ENCODE data around the gene ACBD4. TPM values are rescaled to one million over a fixed set of nuclear protein-coding genes. Genes with fewer than 3 reads are reported as not detected.

ACBD4 gene
- total RNA-seq, 1 donor from 2014 or later: 5.6 TPM

DNA sequence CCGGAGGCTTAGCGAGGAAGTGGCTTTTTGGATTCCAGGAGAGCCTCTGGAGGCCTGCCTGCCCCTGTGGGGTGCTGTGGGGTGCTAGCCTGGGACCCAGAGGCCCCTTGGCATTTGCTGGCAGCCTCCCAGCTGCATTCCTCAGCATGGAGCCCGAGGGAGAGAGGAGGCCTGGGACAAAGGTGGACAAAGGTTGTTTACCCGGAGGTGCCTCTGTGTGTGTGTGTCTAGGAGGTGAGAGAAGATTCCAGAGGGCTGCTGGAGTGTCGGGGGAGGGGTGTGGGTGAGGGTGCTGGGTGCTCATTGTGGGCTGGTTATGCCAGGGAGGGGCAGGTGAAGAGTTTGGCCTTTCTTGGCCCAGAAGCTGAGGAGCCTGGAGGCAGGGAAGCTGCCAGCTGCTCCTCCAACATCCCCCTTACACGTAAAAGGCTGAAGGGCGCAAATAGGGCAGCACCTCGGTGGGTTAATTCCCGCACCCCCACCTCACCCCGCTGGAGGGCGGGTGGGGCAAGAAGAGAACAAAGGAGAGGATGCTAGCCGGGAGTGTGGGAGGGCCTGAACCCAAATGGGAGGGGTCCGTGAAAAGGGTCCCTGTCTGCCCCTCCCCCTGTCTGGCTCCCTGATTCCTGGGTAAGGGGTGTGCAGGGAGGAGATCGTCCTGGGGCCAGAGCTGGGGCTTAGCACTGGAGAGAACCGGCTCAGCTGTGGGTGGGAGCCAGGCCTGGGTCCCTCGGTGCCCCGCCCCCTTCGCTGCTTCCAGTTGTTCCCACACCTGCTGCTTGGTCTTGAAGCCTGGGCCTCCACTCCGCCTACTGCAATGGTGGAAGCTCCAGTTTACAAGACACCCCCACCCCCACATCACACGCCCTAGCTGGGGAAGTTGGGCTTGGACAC lies 36.1 kb downstream of the ACBD4 start:
- peak overlapping the region; percentile 99 for H3K27ac Mint-ChIP-seq (ENCODE audit: unreplicated experiment)
- peak; percentile 85 for DNase-seq (ENCODE audit: low spot score)
- H3K4me1 Mint-ChIP-seq (ENCODE audit: low read depth): peaks cover 41% of the 10 kb centered on the region
- H3K27me3 Mint-ChIP-seq (ENCODE audit: low read depth): no peaks in the 10 kb centered on the region
- TF ChIP-seq, protein P1, sequence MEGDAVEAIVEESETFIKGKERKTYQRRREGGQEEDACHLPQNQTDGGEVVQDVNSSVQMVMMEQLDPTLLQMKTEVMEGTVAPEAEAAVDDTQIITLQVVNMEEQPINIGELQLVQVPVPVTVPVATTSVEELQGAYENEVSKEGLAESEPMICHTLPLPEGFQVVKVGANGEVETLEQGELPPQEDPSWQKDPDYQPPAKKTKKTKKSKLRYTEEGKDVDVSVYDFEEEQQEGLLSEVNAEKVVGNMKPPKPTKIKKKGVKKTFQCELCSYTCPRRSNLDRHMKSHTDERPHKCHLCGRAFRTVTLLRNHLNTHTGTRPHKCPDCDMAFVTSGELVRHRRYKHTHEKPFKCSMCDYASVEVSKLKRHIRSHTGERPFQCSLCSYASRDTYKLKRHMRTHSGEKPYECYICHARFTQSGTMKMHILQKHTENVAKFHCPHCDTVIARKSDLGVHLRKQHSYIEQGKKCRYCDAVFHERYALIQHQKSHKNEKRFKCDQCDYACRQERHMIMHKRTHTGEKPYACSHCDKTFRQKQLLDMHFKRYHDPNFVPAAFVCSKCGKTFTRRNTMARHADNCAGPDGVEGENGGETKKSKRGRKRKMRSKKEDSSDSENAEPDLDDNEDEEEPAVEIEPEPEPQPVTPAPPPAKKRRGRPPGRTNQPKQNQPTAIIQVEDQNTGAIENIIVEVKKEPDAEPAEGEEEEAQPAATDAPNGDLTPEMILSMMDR (IDR thresholded peaks at IDR 0.05): no peak
- peak overlapping the region; percentile 70 for H3K4me3 Mint-ChIP-seq (ENCODE audit: unreplicated experiment)
- H3K36me3 Mint-ChIP-seq (ENCODE audit: low read depth): no peaks in the 10 kb centered on the region
- H3K9me3 Mint-ChIP-seq (ENCODE audit: low read depth): no peaks in the 10 kb centered on the region

DNA sequence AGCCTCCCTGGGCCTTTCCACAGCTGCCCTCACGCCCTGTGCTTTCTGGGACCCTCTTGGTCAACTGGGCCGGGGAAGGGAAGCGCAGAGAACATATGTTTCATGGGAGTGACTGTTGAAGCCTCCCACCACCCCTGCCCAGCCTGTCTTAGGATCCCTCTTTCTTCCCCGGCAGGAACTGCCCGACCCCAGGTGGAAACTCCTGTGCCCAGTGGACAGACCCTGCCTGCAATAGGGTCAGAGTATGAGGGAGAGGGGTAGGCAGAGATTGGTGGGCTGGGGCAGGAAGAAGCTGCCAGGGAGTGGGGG lies 36.7 kb downstream of the ACBD4 start:
- Mint-ChIP-seq H3K27me3 (ENCODE audit: low read depth) (no peaks in the 10 kb centered on the region), H3K4me1 (ENCODE audit: low read depth) (peaks cover 41% of the 10 kb centered on the region), H3K27ac (ENCODE audit: unreplicated experiment) (peak overlapping the region; percentile 99), H3K36me3 (ENCODE audit: low read depth) (no peaks in the 10 kb centered on the region), H3K9me3 (ENCODE audit: low read depth) (no peaks in the 10 kb centered on the region), H3K4me3 (ENCODE audit: unreplicated experiment) (peak overlapping the region; percentile 70)
- TF ChIP-seq, protein P1 (IDR thresholded peaks at IDR 0.05): no peak
- peak; percentile 63 for DNase-seq (ENCODE audit: low spot score)

DNA sequence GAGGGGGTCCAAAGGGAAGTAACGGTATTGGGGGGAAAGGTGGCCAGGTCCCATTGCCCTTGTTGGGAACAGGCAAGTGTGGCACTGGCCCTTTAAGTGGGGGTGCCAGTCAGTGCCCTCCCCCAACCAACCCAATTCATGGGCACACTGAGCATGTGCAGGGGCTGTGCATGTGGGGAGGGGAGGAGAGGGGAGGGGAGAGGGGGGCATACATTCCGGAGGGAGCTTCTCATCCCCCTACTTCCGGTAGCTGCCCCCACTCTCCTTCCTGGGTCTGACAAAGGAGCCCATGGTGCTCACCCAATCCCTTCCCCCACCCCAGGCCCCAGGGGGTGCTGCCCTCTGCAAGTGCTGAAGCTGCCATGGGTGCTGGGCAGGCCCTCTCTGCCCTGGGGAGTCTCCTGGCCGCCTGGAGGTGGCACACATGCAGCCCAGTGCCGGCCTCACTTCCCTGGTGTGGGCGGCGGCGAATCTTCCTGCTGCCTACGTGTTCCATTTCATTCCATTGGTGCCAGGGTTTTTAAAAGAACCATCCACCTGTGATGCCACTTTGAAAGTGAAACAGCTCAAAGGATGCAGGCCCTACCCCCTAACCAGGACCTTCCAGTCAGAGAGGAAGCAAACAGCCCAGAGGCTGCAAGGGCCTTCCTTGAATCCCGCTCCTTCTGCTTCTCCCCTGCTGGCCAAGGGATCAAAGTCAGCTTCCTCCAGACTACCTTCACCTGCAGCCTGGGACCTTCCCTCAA lies 37.2 kb downstream of the ACBD4 start:
- peak; percentile 92 for DNase-seq (ENCODE audit: low spot score)
- Mint-ChIP-seq H3K27me3 (ENCODE audit: low read depth) (no peaks in the 10 kb centered on the region), H3K4me1 (ENCODE audit: low read depth) (peaks cover 41% of the 10 kb centered on the region), H3K4me3 (ENCODE audit: unreplicated experiment) (peak overlapping the region; percentile 70), H3K36me3 (ENCODE audit: low read depth) (no peaks in the 10 kb centered on the region), H3K9me3 (ENCODE audit: low read depth) (no peaks in the 10 kb centered on the region), H3K27ac (ENCODE audit: unreplicated experiment) (peak overlapping the region; percentile 99)
- TF ChIP-seq, protein P1 (IDR thresholded peaks at IDR 0.05): peak; percentile 50

DNA sequence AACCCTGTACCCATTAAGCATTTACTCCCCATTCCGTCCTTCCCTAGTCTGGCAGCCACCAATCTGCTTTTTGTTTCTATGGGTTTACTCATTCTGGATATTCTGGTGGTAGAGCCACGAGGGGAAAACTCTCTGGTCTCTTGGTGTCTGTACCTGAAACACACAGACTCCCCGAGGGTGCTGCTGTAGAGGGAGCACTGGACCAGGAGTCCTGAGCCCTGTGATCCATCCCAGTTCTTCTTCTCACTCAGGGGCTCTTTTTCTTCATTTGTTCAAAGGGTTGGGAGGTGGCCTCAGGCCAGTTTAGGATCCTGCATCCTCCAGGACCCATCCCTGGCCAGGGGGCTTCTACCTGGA lies 40.2 kb downstream of the ACBD4 start:
- H3K27ac Mint-ChIP-seq (ENCODE audit: unreplicated experiment): no peak overlapping the region
- H3K9me3 Mint-ChIP-seq (ENCODE audit: low read depth): no peaks in the 10 kb centered on the region
- H3K4me3 Mint-ChIP-seq (ENCODE audit: unreplicated experiment): no peak overlapping the region
- no peaks in the 10 kb centered on the region for H3K27me3 Mint-ChIP-seq (ENCODE audit: low read depth)
- DNase-seq (ENCODE audit: low spot score): no peak
- peaks cover 32% of the 10 kb centered on the region for H3K4me1 Mint-ChIP-seq (ENCODE audit: low read depth)
- TF ChIP-seq, protein P1 (IDR thresholded peaks at IDR 0.05): no peak
- no peaks in the 10 kb centered on the region for H3K36me3 Mint-ChIP-seq (ENCODE audit: low read depth)

DNA sequence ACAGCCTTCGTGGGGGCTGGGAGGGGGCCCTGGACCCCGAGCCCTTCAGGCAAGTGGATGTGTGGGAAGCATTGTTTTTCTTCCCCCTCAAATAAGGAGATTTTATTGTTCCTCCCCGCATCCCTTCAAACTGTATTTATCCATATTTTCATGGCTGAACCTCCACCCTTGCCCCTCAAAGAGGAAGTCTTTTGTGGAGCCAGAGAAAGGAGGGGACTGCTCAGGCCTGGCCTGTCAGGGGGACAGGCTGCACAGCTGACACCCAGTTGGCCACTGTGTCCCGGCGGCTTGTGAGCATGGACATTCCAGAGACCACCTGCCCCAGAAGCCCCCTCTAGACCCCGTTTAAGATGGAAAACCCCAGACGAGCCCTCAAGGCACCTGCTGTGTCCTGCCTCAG lies 42.1 kb downstream of the ACBD4 start:
- Mint-ChIP-seq H3K27me3 (ENCODE audit: low read depth) (no peaks in the 10 kb centered on the region), H3K4me1 (ENCODE audit: low read depth) (peaks cover 15% of the 10 kb centered on the region), H3K9me3 (ENCODE audit: low read depth) (no peaks in the 10 kb centered on the region), H3K27ac (ENCODE audit: unreplicated experiment) (no peak overlapping the region), H3K4me3 (ENCODE audit: unreplicated experiment) (no peak overlapping the region), H3K36me3 (ENCODE audit: low read depth) (no peaks in the 10 kb centered on the region)
- DNase-seq (ENCODE audit: low spot score): no peak
- TF ChIP-seq, protein P1 (IDR thresholded peaks at IDR 0.05): no peak

Measured in chondrocyte (in vitro differentiated cells).